ENCODE results near the gene IL2RG.

IL2RG gene

DNA sequence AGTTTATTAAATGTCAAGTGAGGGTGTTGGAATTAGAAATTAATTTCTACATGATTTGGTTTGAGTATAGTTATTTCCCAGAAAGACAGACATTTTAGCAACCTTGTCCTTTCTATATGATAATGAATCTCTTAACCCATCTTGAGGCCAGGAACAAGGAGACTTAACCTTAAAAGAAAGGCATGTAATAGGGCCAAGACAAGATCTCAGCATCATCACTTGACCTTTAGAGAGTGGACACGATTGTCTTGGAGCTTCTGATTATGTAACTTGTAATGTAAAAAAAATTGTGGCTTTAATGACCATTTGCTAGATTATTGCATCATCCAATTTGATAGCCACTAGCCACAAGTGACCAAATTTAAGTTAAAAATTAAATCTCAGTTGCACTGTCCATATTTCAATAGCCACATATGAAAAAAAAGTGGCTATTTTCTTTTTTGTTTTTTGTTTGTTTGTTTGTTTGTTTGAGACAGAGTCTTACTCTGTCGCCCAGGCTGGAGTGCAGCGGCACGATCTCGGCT lies 29.2 kb downstream of the IL2RG start:
- H3K4me3 ChIP-seq (replicated peaks; ENCODE audit: low read depth, low read length) = no peak overlapping the region
- no peak for DNase-seq (ENCODE audit: extremely low read depth, low read depth)
- no peak for TF ChIP-seq CTCF (IDR thresholded peaks at IDR 0.05; ENCODE audit: low read depth, low read length, missing control alignments)

DNA sequence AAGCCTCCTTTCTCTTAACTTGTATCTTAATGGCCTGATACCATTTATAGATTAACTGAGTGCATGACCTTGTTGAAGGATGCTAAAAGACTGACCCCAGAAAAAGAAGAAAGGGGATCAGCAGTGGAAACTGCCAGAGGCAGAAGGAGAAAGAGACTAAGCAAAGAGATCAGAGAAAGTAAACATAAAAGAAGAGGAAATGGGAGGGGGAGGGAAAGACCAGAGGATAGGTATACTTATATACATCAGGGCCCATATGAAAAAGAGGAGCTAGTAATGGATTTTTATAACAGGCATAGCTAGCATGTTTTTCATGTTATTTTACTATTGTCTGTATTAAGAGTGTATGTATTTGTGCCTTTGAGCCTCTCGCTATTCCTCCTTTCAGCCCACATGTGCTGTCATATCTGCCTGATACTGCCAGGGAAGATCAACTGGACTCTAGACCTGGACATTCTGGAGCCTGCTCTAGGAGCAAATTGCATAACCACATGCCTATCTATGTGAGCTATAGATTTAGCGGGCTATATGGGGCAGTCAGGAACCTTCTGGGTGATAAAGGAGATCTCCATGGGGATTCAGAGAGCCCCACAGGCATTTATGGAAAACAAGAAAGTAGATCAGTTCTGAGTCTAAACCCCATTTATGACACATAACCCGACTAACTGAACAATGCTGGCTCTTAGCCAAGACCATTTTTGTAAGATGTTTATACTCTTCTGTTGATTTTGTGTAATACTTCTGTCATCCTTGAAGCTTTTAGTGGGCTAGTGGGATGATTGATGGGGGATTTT lies 29.9 kb downstream of the IL2RG start:
- no peak overlapping the region for H3K4me3 ChIP-seq (replicated peaks; ENCODE audit: low read depth, low read length)
- DNase-seq (ENCODE audit: extremely low read depth, low read depth) = no peak
- no peak for TF ChIP-seq CTCF (IDR thresholded peaks at IDR 0.05; ENCODE audit: low read depth, low read length, missing control alignments)

- no peak for DNase-seq (ENCODE audit: extremely low read depth, low read depth)
- H3K4me3 ChIP-seq (replicated peaks; ENCODE audit: low read depth, low read length) = no peak overlapping the region
- TF ChIP-seq CTCF (IDR thresholded peaks at IDR 0.05; ENCODE audit: low read depth, low read length, missing control alignments) = no peak
These were observed 40.8 kb downstream of the IL2RG start for GRCh38 chrX:71070531-71070930.

DNA sequence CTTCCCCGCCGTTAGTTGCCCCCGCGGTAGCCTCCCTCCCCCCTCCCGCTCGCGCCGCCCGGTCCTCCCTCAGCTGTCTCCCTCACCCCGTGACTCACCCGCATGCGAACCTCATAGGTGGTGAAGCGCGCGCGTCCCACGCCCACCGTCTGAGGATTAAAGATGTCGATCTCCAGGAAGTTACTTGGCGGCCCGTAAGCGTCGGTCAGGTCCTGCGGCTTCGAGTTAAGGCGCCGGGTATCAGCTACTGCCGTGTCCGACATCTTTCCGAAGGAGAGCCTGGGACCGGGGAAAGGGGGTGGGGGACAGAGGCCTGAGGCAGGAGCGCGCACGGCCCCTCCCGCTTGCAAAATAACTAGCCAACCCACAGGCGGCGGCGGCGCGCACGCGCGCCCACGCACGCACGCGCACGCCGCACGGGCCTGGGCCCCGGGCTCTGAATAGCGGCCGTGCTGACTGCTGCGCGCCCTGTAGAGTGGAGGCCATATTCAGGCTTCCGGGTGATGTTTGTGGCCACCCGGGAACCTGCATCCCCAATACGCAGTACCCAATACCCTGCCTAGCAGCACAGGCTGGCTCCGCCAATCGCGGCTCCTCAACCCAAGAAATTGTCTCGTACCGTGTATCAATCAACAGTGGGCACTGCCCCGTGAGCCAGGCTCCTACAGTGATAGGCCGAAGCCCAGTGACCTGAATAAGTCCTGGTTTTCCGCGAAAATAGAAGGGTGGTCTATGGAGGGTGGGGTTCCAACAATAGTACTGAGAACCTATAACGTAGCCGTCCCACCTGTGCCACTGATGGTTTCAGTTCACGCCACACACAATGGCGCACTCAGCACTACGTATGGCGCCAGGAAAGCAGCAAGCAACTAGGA lies 43.1 kb downstream of the IL2RG start, which contains the start of gene SNX12:
Gene SNX12, minus strand, starts transcription at position 291 of the 875 bp plus-strand sequence. Its CDS starts 28 bp downstream, at position 263.
- H3K4me3 ChIP-seq (replicated peaks; ENCODE audit: low read depth, low read length) = peak within 1 kb of the TSS; percentile 65
- DNase-seq (ENCODE audit: extremely low read depth, low read depth) = peak; percentile 78
- TF ChIP-seq CTCF (IDR thresholded peaks at IDR 0.05; ENCODE audit: low read depth, low read length, missing control alignments) = no peak

- no peak for DNase-seq (ENCODE audit: extremely low read depth, low read depth)
- H3K4me3 ChIP-seq (replicated peaks; ENCODE audit: low read depth, low read length) = peak overlapping the region; percentile 65
- TF ChIP-seq CTCF (IDR thresholded peaks at IDR 0.05; ENCODE audit: low read depth, low read length, missing control alignments) = no peak
These were observed 43.7 kb downstream of the IL2RG start for GRCh38 chrX:71067712-71068043.

DNA sequence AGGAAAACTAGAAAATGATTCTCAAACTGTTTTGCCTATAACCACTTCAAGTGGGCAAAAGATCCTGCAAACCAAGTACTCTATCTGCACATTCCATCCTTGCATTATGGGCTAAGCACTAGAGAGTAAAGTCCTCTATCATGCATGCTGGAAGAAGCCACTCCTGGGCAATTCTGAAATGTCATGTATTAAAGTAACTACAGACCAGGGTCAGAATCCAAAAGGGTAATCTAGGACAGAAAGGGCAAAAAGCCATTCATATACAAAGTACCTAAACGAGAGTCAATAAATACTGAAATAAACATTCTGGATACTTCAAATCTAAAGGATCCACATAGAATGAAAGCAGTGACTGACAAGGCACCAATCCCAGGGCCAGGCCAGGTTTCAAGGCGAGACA lies 44.3 kb downstream of the IL2RG start:
- DNase-seq (ENCODE audit: extremely low read depth, low read depth) = no peak
- peak overlapping the region; percentile 65 for H3K4me3 ChIP-seq (replicated peaks; ENCODE audit: low read depth, low read length)
- no peak for TF ChIP-seq CTCF (IDR thresholded peaks at IDR 0.05; ENCODE audit: low read depth, low read length, missing control alignments)

Data from HFF-Myc (cell line).